Liver (tissue), 3 donors: ENCODE measurements around the gene ABHD5.

Experiments used
- HNF4G ChIP-seq: IDR thresholded peaks from 2 replicates; pipeline ENCODE4 v1.6.1; 2016; ENCODE audit warnings: antibody characterized with exemption
- JUND ChIP-seq, 2 donors: IDR thresholded peaks; 2 replicates each; pipeline ENCODE4 v1.6.1; 2016; ENCODE audit warnings: antibody characterized with exemption in 2 of 2
- RAD21 ChIP-seq, 2 donors: IDR thresholded peaks; 2 replicates each; pipeline ENCODE4 v1.6.1; 2016; ENCODE audit warnings: antibody characterized with exemption in 2 of 2, mild to moderate bottlenecking in 2 of 2
- REST ChIP-seq: IDR thresholded peaks from 2 replicates; pipeline ENCODE4 v1.6.1; 2016; ENCODE audit warnings: antibody characterized with exemption, mild to moderate bottlenecking
- TF ChIP-seq, protein P1 (sequence below): fragments of 150-350 bp; IDR thresholded peaks from 2 replicates; pipeline ENCODE4 v1.5.1; 2017; ENCODE audit warnings: improper control_type of control experiment, low read depth, low read length; ENCODE audit not compliant: missing input control
- donor health status: healthy.
- donor health status: healthy.

DNA sequence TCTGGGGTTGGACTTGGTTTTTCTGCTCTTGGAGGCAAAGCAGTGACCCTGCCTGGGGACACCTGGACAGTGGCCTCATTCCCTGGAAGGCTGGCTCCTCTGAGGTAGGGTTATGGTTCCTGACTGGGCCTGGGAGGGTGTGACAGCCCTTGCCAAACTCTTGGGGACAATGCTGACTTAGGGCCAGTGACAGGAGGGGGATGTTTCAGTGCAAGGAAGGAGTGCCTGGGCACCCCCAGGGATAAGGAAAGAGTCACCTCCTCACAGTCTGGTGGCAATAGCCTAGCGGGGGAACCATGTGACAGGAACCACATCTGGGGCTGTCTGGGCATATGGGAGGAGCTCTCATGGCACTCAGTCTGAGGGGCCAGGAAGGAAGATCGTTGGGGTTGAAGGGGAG is 91.8 kb downstream of the ABHD5 start:
- TF ChIP-seq, protein P1, sequence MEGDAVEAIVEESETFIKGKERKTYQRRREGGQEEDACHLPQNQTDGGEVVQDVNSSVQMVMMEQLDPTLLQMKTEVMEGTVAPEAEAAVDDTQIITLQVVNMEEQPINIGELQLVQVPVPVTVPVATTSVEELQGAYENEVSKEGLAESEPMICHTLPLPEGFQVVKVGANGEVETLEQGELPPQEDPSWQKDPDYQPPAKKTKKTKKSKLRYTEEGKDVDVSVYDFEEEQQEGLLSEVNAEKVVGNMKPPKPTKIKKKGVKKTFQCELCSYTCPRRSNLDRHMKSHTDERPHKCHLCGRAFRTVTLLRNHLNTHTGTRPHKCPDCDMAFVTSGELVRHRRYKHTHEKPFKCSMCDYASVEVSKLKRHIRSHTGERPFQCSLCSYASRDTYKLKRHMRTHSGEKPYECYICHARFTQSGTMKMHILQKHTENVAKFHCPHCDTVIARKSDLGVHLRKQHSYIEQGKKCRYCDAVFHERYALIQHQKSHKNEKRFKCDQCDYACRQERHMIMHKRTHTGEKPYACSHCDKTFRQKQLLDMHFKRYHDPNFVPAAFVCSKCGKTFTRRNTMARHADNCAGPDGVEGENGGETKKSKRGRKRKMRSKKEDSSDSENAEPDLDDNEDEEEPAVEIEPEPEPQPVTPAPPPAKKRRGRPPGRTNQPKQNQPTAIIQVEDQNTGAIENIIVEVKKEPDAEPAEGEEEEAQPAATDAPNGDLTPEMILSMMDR = no peak
- TF ChIP-seq REST (no peak), RAD21 (IDR thresholded peaks at IDR 0.05) (no peak), JUND (IDR thresholded peaks at IDR 0.05) (no peak), HNF4G (no peak)
